Measurements from ENCODE around the gene MDGA2. TPM values are rescaled to one million over a fixed set of nuclear protein-coding genes. Genes with fewer than 3 reads are reported as not detected.

MDGA2 gene
- total RNA-seq, 1 experiment from 2014 or later: not detected

- no peak overlapping the region for H3K4me3 ChIP-seq (replicated peaks in 1 of 2; ENCODE audit: low read depth in 1 of 2, low read length in 2 of 2)
- DNase-seq (ENCODE audit: low read depth, low spot score): no peak
- POLR2A ChIA-PET: no interaction called here
- no peaks in the 10 kb centered on the region for H3K36me3 ChIP-seq (ENCODE audit: control insufficient read depth in 1 of 2, insufficient read depth in 2 of 2, low read length in 2 of 2)
- RAD21 ChIA-PET (ENCODE audit: low non-redundant PET in 1 of 2, low total read pairs in 2 of 2, uncharacterized antibody in 2 of 2, unreplicated experiment in 2 of 2): no interaction called here
- no peak overlapping the region for H3K27ac ChIP-seq (ENCODE audit: low read depth, low read length)
- no peaks in the 10 kb centered on the region for H3K79me2 ChIP-seq (ENCODE audit: insufficient read depth, low read length)
- BruUV-seq (replicated peaks): no TSS peak
- H2AFZ ChIP-seq (ENCODE audit: low read depth, low read length, poor library complexity, severe bottlenecking): no peak overlapping the region
- intact Hi-C loops (cut with micrococcal nuclease): no loop called here
- H4K20me1 ChIP-seq (ENCODE audit: insufficient read depth): no peaks in the 10 kb centered on the region
- no peak for TF ChIP-seq YY1 (IDR thresholded peaks at IDR 0.05; ENCODE audit: extremely low read depth, insufficient replicate concordance, low read depth, low read length)
- no peak for TF ChIP-seq SIN3A (IDR thresholded peaks at IDR 0.05; ENCODE audit: low read depth)
- no peak for TF ChIP-seq FOSL1 (IDR thresholded peaks at IDR 0.05; ENCODE audit: low read depth)
- no peak for TF ChIP-seq SP1 (IDR thresholded peaks at IDR 0.05; ENCODE audit: low read depth)
- TF ChIP-seq MAX (IDR thresholded peaks at IDR 0.05): no peak
- no peak for TF ChIP-seq CEBPB (IDR thresholded peaks at IDR 0.05; ENCODE audit: low read depth)
- no peak for TF ChIP-seq POLR2A (IDR thresholded peaks at IDR 0.05; ENCODE audit: borderline replicate concordance, extremely low read depth, insufficient read depth, insufficient read length)
- TF ChIP-seq ELF1 (IDR thresholded peaks at IDR 0.05; ENCODE audit: borderline replicate concordance, low read depth): no peak
- TF ChIP-seq REST (IDR thresholded peaks at IDR 0.05; ENCODE audit: low read depth): no peak
- no peak for TF ChIP-seq ZBTB33 (IDR thresholded peaks at IDR 0.05; ENCODE audit: extremely low read depth, insufficient replicate concordance, low read length)
- TF ChIP-seq CBX3 (IDR thresholded peaks at IDR 0.05; ENCODE audit: low read depth): no peak
- TF ChIP-seq POLR2AphosphoS5 (IDR thresholded peaks at IDR 0.05; ENCODE audit: low read depth, low read length): no peak
- TF ChIP-seq TCF7L2 (IDR thresholded peaks at IDR 0.05; ENCODE audit: borderline replicate concordance, extremely low read depth, insufficient read depth, insufficient read length): no peak
- H3K9me2 ChIP-seq (ENCODE audit: insufficient read depth): no peaks in the 10 kb centered on the region
- H3K9ac ChIP-seq (ENCODE audit: low read length): no peak overlapping the region
- H3K4me2 ChIP-seq (ENCODE audit: low read length): no peak overlapping the region
- no peak for ATAC-seq
- CTCF ChIA-PET: no interaction called here
- H3K4me1 ChIP-seq (ENCODE audit: control insufficient read depth in 1 of 2, insufficient read depth in 2 of 2, low read length in 2 of 2): peaks cover 0 to 4% of the 10 kb centered on the region in 2 experiments; a peak in 1 of 4 replicates
- H3K9me3 ChIP-seq (ENCODE audit: control insufficient read depth in 1 of 2, insufficient read depth in 1 of 2, low read depth in 1 of 2, low read length in 2 of 2): no peaks in the 10 kb centered on the region
- H3K27me3 ChIP-seq (ENCODE audit: insufficient read depth, low read length): no peaks in the 10 kb centered on the region
Measured at GRCh38 chr14:47705683-47706082, 30.3 kb upstream of the MDGA2 start.
